ENCODE measurements around the gene IL37. TPM values are rescaled to one million over a fixed set of nuclear protein-coding genes. Genes with fewer than 3 reads are reported as not detected.

Gene IL37
- total RNA-seq, 1 experiment from 2014 or later: not detected

- no CpG with 5 or more reads among the region's 7 CpGs for WGBS (ENCODE audit: extremely low coverage, insufficient read length, low lambda C conversion rate)
- Histone ChIP-seq H2BK20ac (ENCODE audit: low read depth, low read length, poor library complexity, severe bottlenecking) (no peak overlapping the region), H3T11ph (ENCODE audit: low read length) (no peak overlapping the region), H3K27ac (ENCODE audit: insufficient read length, low read depth, low read length) (no peak overlapping the region), H4K8ac (replicated peaks; ENCODE audit: insufficient read length, low read depth, low read length) (no peak overlapping the region), H3K23me2 (ENCODE audit: insufficient read length, low read depth, low read length, poor library complexity, severe bottlenecking) (no peaks in the 10 kb centered on the region), H2BK120ac (ENCODE audit: low read depth, low read length, poor library complexity, severe bottlenecking) (no peak overlapping the region), H3K56ac (ENCODE audit: insufficient read length, low read depth, low read length) (no peak overlapping the region), H3K4me1 (ENCODE audit: insufficient read depth, low read length) (no peaks in the 10 kb centered on the region), H3K9ac (ENCODE audit: extremely low read depth, insufficient read length, low read length) (no peak overlapping the region), H3K23ac (ENCODE audit: insufficient read length, low read depth, low read length) (no peak overlapping the region), H4K5ac (ENCODE audit: insufficient read length, low read depth, low read length) (no peak overlapping the region), H2AFZ (ENCODE audit: low read length) (no peak overlapping the region), H3K79me2 (ENCODE audit: insufficient read depth, low read length) (no peaks in the 10 kb centered on the region), H3K4ac (ENCODE audit: low read depth, low read length) (no peak overlapping the region), H3K27me3 (ENCODE audit: insufficient read depth, low read length) (no peaks in the 10 kb centered on the region), H4K20me1 (ENCODE audit: control insufficient read depth, insufficient read depth, insufficient read length) (no peaks in the 10 kb centered on the region), H2BK5ac (ENCODE audit: insufficient read length, low read length) (no peak overlapping the region), H4K91ac (ENCODE audit: insufficient read length, low read depth, low read length) (no peak overlapping the region), H3K4me2 (ENCODE audit: insufficient read depth, insufficient read length, low read length) (no peak overlapping the region), H3K9me3 (ENCODE audit: control insufficient read depth, low read depth, low read length) (no peaks in the 10 kb centered on the region), H2BK12ac (ENCODE audit: insufficient read length, low read depth, low read length) (no peak overlapping the region), H3K14ac (ENCODE audit: insufficient read depth, low read length) (no peak overlapping the region), H3K18ac (ENCODE audit: insufficient read length, low read depth, low read length) (no peak overlapping the region), H2AK5ac (ENCODE audit: insufficient read length, low read length) (no peak overlapping the region), H3K79me1 (ENCODE audit: insufficient read depth, low read depth, low read length, poor library complexity, severe bottlenecking) (no peaks in the 10 kb centered on the region), H2BK15ac (ENCODE audit: low read depth, low read length) (no peak overlapping the region)
- Mint-ChIP-seq H3K27me3 (ENCODE audit: low read depth) (peaks cover 10% of the 10 kb centered on the region), H3K27ac (no peak overlapping the region), H3K36me3 (ENCODE audit: insufficient read depth in 1 of 3, low read depth in 3 of 3) (no peaks in the 10 kb centered on the region), H3K9me3 (peaks cover 2 to 11% of the 10 kb centered on the region in 2 experiments; a peak in 3 of 5 replicates), H3K4me3 (no peak overlapping the region), H3K4me1 (no peaks in the 10 kb centered on the region)
- no peak for DNase-seq
- no peak for TF ChIP-seq CTCF (conservative IDR thresholded peaks at IDR 0.05)
These were observed 43.4 kb downstream of the IL37 start for GRCh38 chr2:112954364-112954763.

Data from H9 (cell line).